HEK293 (cell line): ENCODE data around the gene ANKEF1.

ENCODE experiments used
- CTCF ChIA-PET: fragments of 350-600 bp; formaldehyde crosslinking; extraction: SDS; loops from one replicate; lab custom pipeline; 2021; ENCODE audit warnings: antibody characterized with exemption; lab: Yijun Ruan, JAX
- POLR2A ChIA-PET: fragments of 300-600 bp; formaldehyde crosslinking; extraction: SDS; loops from one replicate; lab custom pipeline; 2020; ENCODE audit warnings: antibody characterized with exemption, inconsistent platforms; lab: Yijun Ruan, JAX
- H3K27ac ChIP-seq: fragments of 200-500 bp; sonication (Bioruptor generic); 2 replicates; pipeline ENCODE4 v1.5.1; 2014; ENCODE audit warnings: low read depth, low read length, control low read depth, inconsistent platforms; ENCODE audit errors: extremely low read depth
- H3K36me3 ChIP-seq, 2 experiments: fragments of 200-500 bp in 1 of 2; sonication (Bioruptor generic) in 1 of 2; 1 replicate in 1 of 2; 2 replicates in 1 of 2; pipeline ENCODE4 v1.5.1; 2014 to 2017; ENCODE audit warnings: inconsistent platforms in 2 of 2, low read length in 2 of 2; ENCODE audit not compliant: control insufficient read depth in 2 of 2, insufficient read depth in 1 of 2
- H3K4me1 ChIP-seq: fragments of 200-500 bp; sonication (Bioruptor generic); 2 replicates; pipeline ENCODE4 v1.5.1; 2014; ENCODE audit warnings: mild to moderate bottlenecking, low read length, inconsistent platforms; ENCODE audit not compliant: control insufficient read depth, insufficient read depth
- H3K4me3 ChIP-seq: 2 replicates; pipeline ENCODE4 v1.5.1; 2011; ENCODE audit warnings: low read depth, mild to moderate bottlenecking, control low read depth, low read length, moderate library complexity
- H3K9me3 ChIP-seq: fragments of 200-500 bp; sonication (Bioruptor generic); 2 replicates; pipeline ENCODE4 v1.5.1; 2014; ENCODE audit warnings: low read depth, low read length, inconsistent platforms; ENCODE audit not compliant: control insufficient read depth, insufficient read depth
- ATF2 ChIP-seq: fragments of 450-650 bp; formaldehyde crosslinking; IDR thresholded peaks from 2 replicates; pipeline ENCODE4 v1.5.1; 2016; ENCODE audit warnings: missing biosample characterization, missing genetic modification characterization, low read depth
- BCL11B ChIP-seq: fragments of 450-650 bp; formaldehyde crosslinking; IDR thresholded peaks from 2 replicates; pipeline ENCODE4 v1.5.1; 2016; ENCODE audit warnings: low read depth, missing biosample characterization, missing genetic modification characterization
- KLF16 ChIP-seq: fragments of 450-650 bp; formaldehyde crosslinking; IDR thresholded peaks from 2 replicates; pipeline ENCODE4 v1.5.1; 2017; ENCODE audit warnings: missing biosample characterization, missing genetic modification characterization
- OSR2 ChIP-seq: fragments of 450-650 bp; formaldehyde crosslinking; IDR thresholded peaks from 2 replicates; pipeline ENCODE4 v1.5.1; 2016; ENCODE audit warnings: missing biosample characterization, missing genetic modification characterization
- PBX3 ChIP-seq: sonication (generic); formaldehyde crosslinking; IDR thresholded peaks from 2 replicates; pipeline ENCODE4 v1.8.1; 2022; ENCODE audit warnings: mild to moderate bottlenecking, moderate library complexity, missing genetic modification reagents
- RBAK ChIP-seq: fragments of 450-650 bp; formaldehyde crosslinking; IDR thresholded peaks from 2 replicates; pipeline ENCODE4 v1.5.1; 2016; ENCODE audit warnings: missing biosample characterization, missing genetic modification characterization
- ZNF146 ChIP-seq: fragments of 450-650 bp; formaldehyde crosslinking; IDR thresholded peaks from 2 replicates; pipeline ENCODE4 v1.5.1; 2016; ENCODE audit warnings: missing biosample characterization, missing genetic modification characterization
- ZNF16 ChIP-seq: fragments of 450-650 bp; formaldehyde crosslinking; IDR thresholded peaks from 2 replicates; pipeline ENCODE4 v1.5.1; 2016; ENCODE audit warnings: low read depth, missing biosample characterization, missing genetic modification characterization
- ZNF184 ChIP-seq: fragments of 450-650 bp; IDR thresholded peaks from 2 replicates; pipeline ENCODE4 v1.5.1; 2018; ENCODE audit warnings: missing biosample characterization, mild to moderate bottlenecking, missing genetic modification characterization
- ZNF2 ChIP-seq: fragments of 450-650 bp; formaldehyde crosslinking; IDR thresholded peaks from 2 replicates; pipeline ENCODE4 v1.5.1; 2016; ENCODE audit warnings: missing biosample characterization, missing genetic modification characterization
- ZNF266 ChIP-seq: fragments of 450-650 bp; formaldehyde crosslinking; IDR thresholded peaks from 2 replicates; pipeline ENCODE4 v1.5.1; 2016; ENCODE audit warnings: missing biosample characterization, missing genetic modification characterization, low read depth
- ZNF362 ChIP-seq: fragments of 450-650 bp; formaldehyde crosslinking; IDR thresholded peaks from 2 replicates; pipeline ENCODE4 v1.5.1; 2016; ENCODE audit warnings: missing biosample characterization, missing genetic modification characterization
- ZNF398 ChIP-seq: fragments of 450-650 bp; formaldehyde crosslinking; IDR thresholded peaks from 2 replicates; pipeline ENCODE4 v1.5.1; 2017; ENCODE audit warnings: missing biosample characterization, missing genetic modification characterization
- ZNF529 ChIP-seq: fragments of 450-650 bp; formaldehyde crosslinking; IDR thresholded peaks from 2 replicates; pipeline ENCODE4 v1.5.1; 2017; ENCODE audit warnings: missing genetic modification characterization, missing biosample characterization; ENCODE audit not compliant: insufficient replicate concordance
- ZNF561 ChIP-seq: fragments of 450-650 bp; IDR thresholded peaks from 2 replicates; pipeline ENCODE4 v1.5.1; 2018; ENCODE audit warnings: missing biosample characterization, missing genetic modification characterization, borderline replicate concordance
- ZNF768 ChIP-seq: fragments of 450-650 bp; formaldehyde crosslinking; IDR thresholded peaks from 2 replicates; pipeline ENCODE4 v1.5.1; 2018; ENCODE audit warnings: missing biosample characterization, mild to moderate bottlenecking, missing genetic modification characterization
- ZSCAN4 ChIP-seq: fragments of 450-650 bp; formaldehyde crosslinking; IDR thresholded peaks from 2 replicates; pipeline ENCODE4 v1.5.1; 2017; ENCODE audit warnings: missing biosample characterization, missing genetic modification characterization
- ZXDB ChIP-seq: fragments of 450-650 bp; formaldehyde crosslinking; IDR thresholded peaks from 2 replicates; pipeline ENCODE4 v1.5.1; 2016; ENCODE audit warnings: missing biosample characterization, missing genetic modification characterization

Gene ANKEF1

GRCh38 chr20:10074513-10074912 lies 39.7 kb downstream of the ANKEF1 start (continued):
- TF ChIP-seq ZNF362 (tag by site-specific recombination) = peak; percentile 72

GRCh38 chr20:10075606-10076005 lies 40.8 kb downstream of the ANKEF1 start:
- no peaks in the 10 kb centered on the region for H3K36me3 ChIP-seq
- TF ChIP-seq PBX3 (no peak), OSR2 (no peak), ZSCAN4 (no peak)
- ChIA-PET POLR2A (no interaction called here), CTCF (interaction anchor here (1.3 to 4.2 kb wide), 3 partner anchors 10 to 359 kb away, joined by 4 to 46 read pairs (median 9); partner anchors contain the start of genes MKKS and SLX4IP)
- H3K4me3 ChIP-seq = no peak overlapping the region
- H3K9me3 ChIP-seq = no peaks in the 10 kb centered on the region
- H3K27ac ChIP-seq = no peak overlapping the region
- no peaks in the 10 kb centered on the region for H3K4me1 ChIP-seq

GRCh38 chr20:10076126-10077080 lies 41.6 kb downstream of the ANKEF1 start:
- ChIA-PET CTCF (interaction anchor here (0.7 to 4.2 kb wide), 17 partner anchors 9 to 1576 kb away, joined by 3 to 46 read pairs (median 4); partner anchors contain the start of genes MKKS and SLX4IP), POLR2A (no interaction called here)

GRCh38 chr20:10077081-10077471 lies 42.3 kb downstream of the ANKEF1 start:
- Histone ChIP-seq H3K4me1 (no peaks in the 10 kb centered on the region), H3K4me3 (no peak overlapping the region), H3K9me3 (no peaks in the 10 kb centered on the region), H3K27ac (no peak overlapping the region), H3K36me3 (no peaks in the 10 kb centered on the region)
- CTCF ChIA-PET = interaction anchor here (0.5 to 4.2 kb wide), 17 partner anchors 9 to 1576 kb away, joined by 3 to 46 read pairs (median 4); partner anchors contain the start of genes MKKS and SLX4IP
- TF ChIP-seq ATF2 (tag by site-specific recombination) (no peak), ZNF266 (tag by site-specific recombination) (no peak), ZNF2 (tag by site-specific recombination) (no peak), ZNF398 (tag by site-specific recombination) (no peak), RBAK (tag by site-specific recombination) (no peak), ZNF529 (tag by site-specific recombination) (no peak), ZNF768 (tag by site-specific recombination) (no peak), BCL11B (no peak)
- POLR2A ChIA-PET = no interaction called here

More at GRCh38 chr20:10076126-10077080, 41.6 kb downstream of the ANKEF1 start:
- H3K4me1 ChIP-seq = no peaks in the 10 kb centered on the region
- TF ChIP-seq ATF2 (tag by site-specific recombination) (no peak), ZNF561 (no peak), KLF16 (tag by site-specific recombination) (no peak), ZNF146 (tag by site-specific recombination) (no peak), ZNF16 (tag by site-specific recombination) (no peak), ZNF184 (tag by site-specific recombination) (no peak), ZXDB (tag by site-specific recombination) (no peak)
- TF ChIP-seq, all 188 proteins: peak for 0
- H3K4me3 ChIP-seq = no peak overlapping the region
- no peak overlapping the region for H3K27ac ChIP-seq
- no peaks in the 10 kb centered on the region for H3K9me3 ChIP-seq
- H3K36me3 ChIP-seq = no peaks in the 10 kb centered on the region
